Omental fat pad (tissue), 4 donors: ENCODE measurements around the gene FEV. TPM values are rescaled to one million over a fixed set of nuclear protein-coding genes. Genes with fewer than 3 reads are reported as not detected.

Experiments used
- ATAC-seq: fragments of 150-250 bp; one replicate; pipeline ENCODE4 v1.9.1; 2016; ENCODE audit warnings: mild to moderate bottlenecking, moderate library complexity; ENCODE audit not compliant: low FRiP score
- DNase-seq: peaks from one replicate; pipeline ENCODE4 v3.0.0-alpha.2; 2019; ENCODE audit warnings: low spot score
- total RNA-seq, 4 donors: library from RNA; depleted of rRNA; stranded (reverse); fragments of >200 nt; gene quantifications; one replicate each; pipeline ENCODE4 v1.1.0, GENCODE V29; 2016
- TF ChIP-seq, protein P1 (sequence below), 3 donors: fragments of 450-650 bp; IDR thresholded peaks; one replicate each; pipeline ENCODE4 v1.5.1; 2016 to 2017; ENCODE audit warnings: antibody characterized with exemption in 3 of 3, mild to moderate bottlenecking in 3 of 3, moderate library complexity in 2 of 3

Gene FEV
- total RNA-seq, 4 donors from 2014 or later, result not detected

DNA sequence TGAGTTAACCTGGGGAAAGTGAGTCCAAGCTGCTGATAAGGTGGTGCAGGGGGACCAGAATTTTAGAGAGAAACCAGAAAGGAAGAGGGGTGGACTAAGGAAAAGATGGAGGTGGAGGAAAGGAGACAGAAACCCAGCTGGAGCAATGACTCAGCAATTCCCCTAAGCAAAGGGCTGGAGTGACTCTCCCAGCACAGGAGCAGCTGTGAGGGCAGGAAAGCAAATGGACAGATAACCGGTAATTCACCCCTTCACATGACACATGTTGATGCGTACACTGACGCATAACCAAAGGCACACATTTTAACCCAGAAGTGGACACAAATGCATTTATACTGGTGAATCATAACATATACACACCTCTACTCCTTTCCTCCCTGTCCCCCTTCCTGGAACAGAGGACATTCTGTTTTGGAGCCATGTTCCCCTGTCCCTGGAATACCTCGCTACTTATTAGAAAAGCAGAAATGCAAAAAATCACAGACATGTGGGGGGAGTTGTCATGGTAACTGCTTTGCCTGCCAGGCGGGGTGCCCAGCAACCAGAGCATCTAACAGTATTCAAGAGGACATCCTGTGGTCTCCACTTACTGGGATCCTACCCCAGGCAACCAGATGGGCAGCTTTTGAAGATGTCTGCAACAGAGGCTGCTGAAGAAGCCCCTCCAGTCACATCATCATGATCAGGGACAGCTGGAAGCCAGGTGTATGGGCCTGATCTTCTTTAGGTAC is 20.8 kb downstream of the FEV start:
- DNase-seq (no peak), ATAC-seq (no peak)
- TF ChIP-seq, protein P1, sequence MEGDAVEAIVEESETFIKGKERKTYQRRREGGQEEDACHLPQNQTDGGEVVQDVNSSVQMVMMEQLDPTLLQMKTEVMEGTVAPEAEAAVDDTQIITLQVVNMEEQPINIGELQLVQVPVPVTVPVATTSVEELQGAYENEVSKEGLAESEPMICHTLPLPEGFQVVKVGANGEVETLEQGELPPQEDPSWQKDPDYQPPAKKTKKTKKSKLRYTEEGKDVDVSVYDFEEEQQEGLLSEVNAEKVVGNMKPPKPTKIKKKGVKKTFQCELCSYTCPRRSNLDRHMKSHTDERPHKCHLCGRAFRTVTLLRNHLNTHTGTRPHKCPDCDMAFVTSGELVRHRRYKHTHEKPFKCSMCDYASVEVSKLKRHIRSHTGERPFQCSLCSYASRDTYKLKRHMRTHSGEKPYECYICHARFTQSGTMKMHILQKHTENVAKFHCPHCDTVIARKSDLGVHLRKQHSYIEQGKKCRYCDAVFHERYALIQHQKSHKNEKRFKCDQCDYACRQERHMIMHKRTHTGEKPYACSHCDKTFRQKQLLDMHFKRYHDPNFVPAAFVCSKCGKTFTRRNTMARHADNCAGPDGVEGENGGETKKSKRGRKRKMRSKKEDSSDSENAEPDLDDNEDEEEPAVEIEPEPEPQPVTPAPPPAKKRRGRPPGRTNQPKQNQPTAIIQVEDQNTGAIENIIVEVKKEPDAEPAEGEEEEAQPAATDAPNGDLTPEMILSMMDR (IDR thresholded peaks at IDR 0.05), result no peak

DNA sequence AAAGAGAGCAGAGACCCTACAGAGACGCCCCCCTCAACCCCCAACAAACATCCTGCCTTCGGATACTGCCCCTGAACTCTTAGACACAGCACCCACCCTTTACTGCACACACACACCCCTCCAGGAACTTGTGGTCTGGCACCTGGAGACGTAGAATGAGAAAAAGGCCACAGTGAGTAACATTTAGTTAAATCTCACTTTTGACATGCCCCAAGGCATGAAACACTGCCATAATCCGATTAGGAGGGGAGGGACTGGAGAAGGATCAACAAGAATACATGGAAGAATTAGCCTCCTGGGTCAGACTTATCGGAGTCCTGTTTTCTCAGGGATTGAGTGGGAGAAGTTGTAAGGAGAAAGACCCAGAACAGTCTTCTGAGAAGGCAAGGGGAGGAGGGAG is 21.4 kb downstream of the FEV start:
- no peak for DNase-seq
- no peak for ATAC-seq
- TF ChIP-seq, protein P1 (IDR thresholded peaks at IDR 0.05), result no peak

DNA sequence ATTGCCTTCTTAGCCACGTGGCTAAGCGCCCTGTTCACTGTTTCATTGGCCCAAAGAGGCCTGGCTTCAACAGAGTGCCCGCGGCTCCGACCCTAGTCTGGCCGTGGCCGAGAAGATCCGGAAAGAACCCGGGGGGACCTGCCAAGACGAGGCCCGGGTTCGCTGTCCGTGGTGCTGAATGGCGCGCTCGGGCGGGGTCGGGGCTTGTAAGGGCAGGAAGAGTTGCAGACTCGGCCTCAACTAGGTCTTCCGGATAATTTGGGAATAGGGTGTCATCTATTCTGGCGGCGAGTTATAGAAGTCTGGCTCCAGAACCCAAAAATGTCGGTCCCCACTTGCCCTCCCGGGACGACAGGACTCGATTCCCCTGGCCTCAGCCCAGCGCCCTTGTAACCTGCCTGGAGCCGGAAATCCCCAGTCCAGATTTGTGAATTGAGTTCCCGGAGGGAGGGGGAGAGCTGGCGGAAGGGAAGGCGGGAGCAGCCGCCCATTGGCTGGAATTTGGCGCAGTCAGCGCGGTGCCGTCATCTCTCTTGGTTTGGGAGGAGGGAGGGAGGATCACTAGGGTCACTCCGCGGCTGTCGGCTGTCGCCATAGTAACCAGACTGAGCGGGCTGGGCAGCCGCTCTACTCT is 22.0 kb downstream of the FEV start:
- ATAC-seq (no peak), DNase-seq (no peak)
- TF ChIP-seq, protein P1 (IDR thresholded peaks at IDR 0.05), result no peak

- TF ChIP-seq, protein P1 (IDR thresholded peaks at IDR 0.05), result no peak
- ATAC-seq, result no peak
- no peak for DNase-seq
Observed at GRCh38 chr2:218961651-218962570, 23.1 kb downstream of the FEV start.

DNA sequence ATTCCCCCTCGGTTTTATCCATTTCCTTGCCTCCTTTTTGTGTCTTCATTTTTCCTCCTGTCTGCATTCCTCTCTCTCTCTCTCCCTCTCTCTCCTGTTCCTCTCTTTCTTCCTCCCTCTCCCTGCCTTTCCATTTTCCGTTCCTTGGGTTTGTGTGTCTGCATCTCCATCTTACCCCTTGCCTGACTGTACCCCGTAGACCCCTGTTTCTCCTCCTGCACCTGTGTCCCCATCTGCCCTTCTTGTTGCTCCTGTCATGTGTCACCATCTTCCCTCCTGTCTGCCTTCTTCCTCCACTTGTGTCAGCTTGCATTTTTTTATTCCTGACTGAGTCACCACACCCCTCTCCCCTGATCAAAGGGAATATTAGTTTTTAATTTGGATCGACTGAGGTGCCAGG is 23.8 kb downstream of the FEV start:
- TF ChIP-seq, protein P1 (IDR thresholded peaks at IDR 0.05), result no peak
- DNase-seq (no peak), ATAC-seq (no peak)

DNA sequence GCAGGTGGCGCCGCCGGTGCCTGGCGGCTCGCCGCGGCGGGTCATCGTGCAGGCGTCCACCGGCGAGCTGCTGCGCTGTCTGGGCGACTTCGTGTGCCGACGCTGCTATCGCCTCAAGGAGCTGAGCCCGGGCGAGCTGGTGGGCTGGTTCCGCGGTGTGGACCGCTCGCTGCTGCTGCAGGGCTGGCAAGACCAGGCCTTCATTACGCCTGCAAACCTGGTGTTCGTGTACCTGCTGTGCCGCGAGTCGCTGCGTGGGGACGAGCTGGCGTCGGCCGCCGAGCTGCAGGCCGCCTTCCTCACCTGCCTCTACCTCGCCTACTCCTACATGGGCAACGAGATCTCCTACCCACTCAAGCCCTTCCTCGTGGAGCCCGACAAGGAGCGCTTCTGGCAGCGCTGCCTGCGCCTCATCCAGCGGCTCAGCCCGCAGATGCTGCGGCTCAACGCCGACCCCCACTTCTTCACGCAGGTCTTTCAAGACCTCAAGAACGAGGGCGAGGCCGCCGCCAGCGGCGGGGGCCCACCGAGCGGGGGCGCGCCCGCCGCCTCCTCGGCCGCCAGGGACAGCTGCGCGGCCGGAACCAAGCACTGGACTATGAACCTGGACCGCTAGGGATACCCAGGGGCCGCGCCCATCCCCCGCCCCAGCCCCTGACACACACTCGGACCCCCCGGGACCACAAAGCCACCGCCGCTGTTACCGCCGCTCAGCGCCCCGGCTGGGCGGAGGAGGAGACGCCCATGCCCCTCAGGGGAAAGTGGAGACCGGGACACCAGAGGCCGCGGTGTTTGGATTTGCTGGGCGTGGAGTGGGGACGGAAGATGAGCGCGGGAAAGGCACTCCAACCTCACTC is 24.4 kb downstream of the FEV start:
- DNase-seq, result no peak
- ATAC-seq, result no peak
- TF ChIP-seq, protein P1 (IDR thresholded peaks at IDR 0.05), result no peak
